Dendritic cell treated with granulocyte-macrophage colony-stimulating factor and Interleukin-4, amounts not matched to agents 40 ng/mL and 50 ng/mL, for 4 days (primary cell): ENCODE data around the gene ADGRA1.

Experiments
- H3K27ac Mint-ChIP-seq: one replicate; pipeline ENCODE4 v1.8.0; 2022; ENCODE audit warnings: mild to moderate bottlenecking, mixed read lengths
- H3K27me3 Mint-ChIP-seq: one replicate; pipeline ENCODE4 v1.8.0; 2022; ENCODE audit warnings: mild to moderate bottlenecking, mixed read lengths
- H3K36me3 Mint-ChIP-seq: one replicate; pipeline ENCODE4 v1.8.0; 2022; ENCODE audit warnings: low read depth, mixed read lengths
- H3K4me1 Mint-ChIP-seq: one replicate; pipeline ENCODE4 v1.8.0; 2022; ENCODE audit warnings: low read depth, mixed read lengths
- H3K4me3 Mint-ChIP-seq: one replicate; pipeline ENCODE4 v1.8.0; 2022; ENCODE audit warnings: mild to moderate bottlenecking, moderate library complexity, mixed read lengths
- H3K9me3 Mint-ChIP-seq: one replicate; pipeline ENCODE4 v1.8.0; 2022; ENCODE audit warnings: mixed read lengths
- intact Hi-C: fragments of 100-400 bp; cut with micrococcal nuclease; formaldehyde crosslinking; loops from one replicate; pipeline ENCODE4 v1.15.0; 2022

Gene ADGRA1

GRCh38 chr10:133075346-133076137 is 12.2 kb upstream of the ADGRA1 start:
- intact Hi-C loops = no loop called here
- Mint-ChIP-seq H3K4me3 (no peak overlapping the region), H3K36me3 (no peaks in the 10 kb centered on the region), H3K9me3 (no peaks in the 10 kb centered on the region), H3K27me3 (peaks cover 6% of the 10 kb centered on the region), H3K4me1 (no peaks in the 10 kb centered on the region), H3K27ac (no peak overlapping the region)

GRCh38 chr10:133076274-133077038 is 11.3 kb upstream of the ADGRA1 start:
- Mint-ChIP-seq H3K27me3 (peaks cover 6% of the 10 kb centered on the region), H3K9me3 (no peaks in the 10 kb centered on the region), H3K36me3 (no peaks in the 10 kb centered on the region), H3K27ac (no peak overlapping the region), H3K4me3 (no peak overlapping the region), H3K4me1 (no peaks in the 10 kb centered on the region)
- intact Hi-C loops = no loop called here

- H3K4me3 Mint-ChIP-seq = no peak overlapping the region
- no peaks in the 10 kb centered on the region for H3K36me3 Mint-ChIP-seq
- no peaks in the 10 kb centered on the region for H3K9me3 Mint-ChIP-seq
- H3K27ac Mint-ChIP-seq = no peak overlapping the region
- H3K27me3 Mint-ChIP-seq = peaks cover 4% of the 10 kb centered on the region
- no peaks in the 10 kb centered on the region for H3K4me1 Mint-ChIP-seq
- intact Hi-C loops = no loop called here
Measured at GRCh38 chr10:133079836-133080682, 7.7 kb upstream of the ADGRA1 start.

GRCh38 chr10:133080683-133081040 is 7.1 kb upstream of the ADGRA1 start:
- intact Hi-C loops = no loop called here
- no peaks in the 10 kb centered on the region for H3K4me1 Mint-ChIP-seq
- no peak overlapping the region for H3K4me3 Mint-ChIP-seq
- H3K27me3 Mint-ChIP-seq = peaks cover 6% of the 10 kb centered on the region
- H3K27ac Mint-ChIP-seq = no peak overlapping the region
- no peaks in the 10 kb centered on the region for H3K9me3 Mint-ChIP-seq
- no peaks in the 10 kb centered on the region for H3K36me3 Mint-ChIP-seq

- no peak overlapping the region for H3K27ac Mint-ChIP-seq
- H3K36me3 Mint-ChIP-seq = no peaks in the 10 kb centered on the region
- H3K4me1 Mint-ChIP-seq = no peaks in the 10 kb centered on the region
- intact Hi-C loops = no loop called here
- H3K4me3 Mint-ChIP-seq = no peak overlapping the region
- no peaks in the 10 kb centered on the region for H3K9me3 Mint-ChIP-seq
- H3K27me3 Mint-ChIP-seq = peaks cover 13% of the 10 kb centered on the region
Measured at GRCh38 chr10:133081636-133082035, 6.1 kb upstream of the ADGRA1 start.

GRCh38 chr10:133082685-133083421 is 4.9 kb upstream of the ADGRA1 start:
- Mint-ChIP-seq H3K36me3 (no peaks in the 10 kb centered on the region), H3K9me3 (no peaks in the 10 kb centered on the region), H3K4me1 (no peaks in the 10 kb centered on the region), H3K4me3 (no peak overlapping the region), H3K27me3 (peaks cover 23% of the 10 kb centered on the region), H3K27ac (no peak overlapping the region)
- intact Hi-C loops = no loop called here

- Mint-ChIP-seq H3K4me1 (no peaks in the 10 kb centered on the region), H3K9me3 (no peaks in the 10 kb centered on the region), H3K36me3 (no peaks in the 10 kb centered on the region), H3K27ac (no peak overlapping the region), H3K27me3 (peaks cover 25% of the 10 kb centered on the region), H3K4me3 (no peak overlapping the region)
- intact Hi-C loops = no loop called here
Measured at GRCh38 chr10:133083422-133084100, 4.2 kb upstream of the ADGRA1 start.

GRCh38 chr10:133084491-133084890 is 3.2 kb upstream of the ADGRA1 start:
- no peak overlapping the region for H3K4me3 Mint-ChIP-seq
- peaks cover 34% of the 10 kb centered on the region for H3K27me3 Mint-ChIP-seq
- H3K27ac Mint-ChIP-seq = no peak overlapping the region
- H3K4me1 Mint-ChIP-seq = no peaks in the 10 kb centered on the region
- no peaks in the 10 kb centered on the region for H3K9me3 Mint-ChIP-seq
- intact Hi-C loops = no loop called here
- H3K36me3 Mint-ChIP-seq = no peaks in the 10 kb centered on the region

GRCh38 chr10:133085251-133086125 is 2.2 kb upstream of the ADGRA1 start:
- no peak overlapping the region for H3K27ac Mint-ChIP-seq
- no peak overlapping the region for H3K4me3 Mint-ChIP-seq
- no peaks in the 10 kb centered on the region for H3K9me3 Mint-ChIP-seq
- no peaks in the 10 kb centered on the region for H3K4me1 Mint-ChIP-seq
- intact Hi-C loops = no loop called here
- no peaks in the 10 kb centered on the region for H3K36me3 Mint-ChIP-seq
- peaks cover 42% of the 10 kb centered on the region for H3K27me3 Mint-ChIP-seq

GRCh38 chr10:133086247-133086646 is 1.5 kb upstream of the ADGRA1 start:
- Mint-ChIP-seq H3K4me1 (no peaks in the 10 kb centered on the region), H3K27ac (no peak overlapping the region), H3K36me3 (no peaks in the 10 kb centered on the region), H3K27me3 (peaks cover 46% of the 10 kb centered on the region), H3K4me3 (no peak overlapping the region), H3K9me3 (no peaks in the 10 kb centered on the region)
- intact Hi-C loops = no loop called here

- Mint-ChIP-seq H3K9me3 (no peaks in the 10 kb centered on the region), H3K4me1 (no peaks in the 10 kb centered on the region), H3K27me3 (peaks cover 48% of the 10 kb centered on the region), H3K27ac (no peak overlapping the region), H3K36me3 (no peaks in the 10 kb centered on the region), H3K4me3 (no peak overlapping the region)
- intact Hi-C loops = no loop called here
Measured at GRCh38 chr10:133087045-133087678, 562 bp upstream of the ADGRA1 start.
